Cardiac muscle cell (in vitro differentiated cells and primary cell): Measurements from ENCODE around the gene PAH. TPM values are rescaled to one million over a fixed set of nuclear protein-coding genes. Genes with fewer than 3 reads are reported as not detected.

Experiments used
- DNase-seq, 2 donors: peaks; one replicate each; pipeline versions ENCODE4 v3.0.0 to v3.0.0-alpha.2; 2010 to 2017; ENCODE audit warnings: low read depth in 1 of 2, low spot score in 1 of 2
- H3K27ac ChIP-seq: fragments of 200-600 bp; sonication (generic); 2 replicates; pipeline ENCODE4 v1.5.1; 2016
- H3K27me3 ChIP-seq: fragments of 200-600 bp; sonication (generic); 2 replicates; pipeline ENCODE4 v1.6.0; 2016; ENCODE audit warnings: control low read depth
- H3K36me3 ChIP-seq: fragments of 200-600 bp; sonication (generic); 2 replicates; pipeline ENCODE4 v1.5.1; 2016; ENCODE audit warnings: control low read depth
- H3K4me1 ChIP-seq: fragments of 200-600 bp; sonication (generic); 2 replicates; pipeline ENCODE4 v1.8.1; 2017; ENCODE audit warnings: low read depth, mild to moderate bottlenecking, mixed run types
- H3K4me3 ChIP-seq: fragments of 200-600 bp; sonication (generic); 2 replicates; pipeline ENCODE4 v1.5.1; 2016; ENCODE audit warnings: mild to moderate bottlenecking
- H3K9me3 ChIP-seq: fragments of 200-600 bp; sonication (generic); 2 replicates; pipeline ENCODE4 v1.5.1; 2017; ENCODE audit warnings: low read depth, mild to moderate bottlenecking, control low read depth
- polyA plus RNA-seq: library from polyadenylated mRNA; unstranded; fragments of >200 nt; fragmentation: Nextera tagmentation; extraction: Ambion mirVana; gene quantifications from 2 replicates; pipeline ENCODE4 v1.2.1, GENCODE V29; 2016
- total RNA-seq: library from RNA; depleted of rRNA; stranded (reverse); fragments of >200 nt; gene quantifications from 2 replicates; pipeline ENCODE4 v1.2.3, GENCODE V29; 2016
- TF ChIP-seq, protein P1 (sequence below): IDR thresholded peaks from 2 replicates; pipeline ENCODE4 v1.5.1; 2012; ENCODE audit warnings: low read depth, mild to moderate bottlenecking, low read length

PAH gene
- total and polyA plus RNA-seq, 2 experiments from 2014 or later: 0.18 TPM; not detected in 1

DNA sequence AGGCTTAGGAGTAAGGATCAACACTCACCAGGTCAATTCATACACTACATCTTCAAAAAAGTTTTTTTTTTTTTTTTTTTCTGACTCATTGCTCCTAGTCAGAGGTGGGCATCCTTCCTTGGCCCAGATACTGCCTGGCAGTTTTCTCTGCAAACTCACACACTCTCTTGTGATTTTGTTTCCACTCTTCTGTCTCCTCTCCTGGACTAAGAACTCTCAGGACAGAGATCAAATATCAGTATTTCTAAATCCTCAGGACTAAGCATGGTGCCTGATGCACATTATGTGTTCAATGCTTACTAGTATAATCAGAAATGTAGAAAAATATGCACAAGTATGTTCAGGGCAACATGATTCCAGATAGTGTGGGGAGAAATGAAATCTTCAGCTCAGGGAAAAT, 10.2 kb upstream of the PAH start:
- DNase-seq: no peak
- Histone ChIP-seq H3K4me3 (no peak overlapping the region), H3K27me3 (peaks cover 5% of the 10 kb centered on the region), H3K27ac (no peak overlapping the region), H3K36me3 (no peaks in the 10 kb centered on the region), H3K4me1 (no peaks in the 10 kb centered on the region), H3K9me3 (no peaks in the 10 kb centered on the region)
- TF ChIP-seq, protein P1, sequence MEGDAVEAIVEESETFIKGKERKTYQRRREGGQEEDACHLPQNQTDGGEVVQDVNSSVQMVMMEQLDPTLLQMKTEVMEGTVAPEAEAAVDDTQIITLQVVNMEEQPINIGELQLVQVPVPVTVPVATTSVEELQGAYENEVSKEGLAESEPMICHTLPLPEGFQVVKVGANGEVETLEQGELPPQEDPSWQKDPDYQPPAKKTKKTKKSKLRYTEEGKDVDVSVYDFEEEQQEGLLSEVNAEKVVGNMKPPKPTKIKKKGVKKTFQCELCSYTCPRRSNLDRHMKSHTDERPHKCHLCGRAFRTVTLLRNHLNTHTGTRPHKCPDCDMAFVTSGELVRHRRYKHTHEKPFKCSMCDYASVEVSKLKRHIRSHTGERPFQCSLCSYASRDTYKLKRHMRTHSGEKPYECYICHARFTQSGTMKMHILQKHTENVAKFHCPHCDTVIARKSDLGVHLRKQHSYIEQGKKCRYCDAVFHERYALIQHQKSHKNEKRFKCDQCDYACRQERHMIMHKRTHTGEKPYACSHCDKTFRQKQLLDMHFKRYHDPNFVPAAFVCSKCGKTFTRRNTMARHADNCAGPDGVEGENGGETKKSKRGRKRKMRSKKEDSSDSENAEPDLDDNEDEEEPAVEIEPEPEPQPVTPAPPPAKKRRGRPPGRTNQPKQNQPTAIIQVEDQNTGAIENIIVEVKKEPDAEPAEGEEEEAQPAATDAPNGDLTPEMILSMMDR: no peak

DNA sequence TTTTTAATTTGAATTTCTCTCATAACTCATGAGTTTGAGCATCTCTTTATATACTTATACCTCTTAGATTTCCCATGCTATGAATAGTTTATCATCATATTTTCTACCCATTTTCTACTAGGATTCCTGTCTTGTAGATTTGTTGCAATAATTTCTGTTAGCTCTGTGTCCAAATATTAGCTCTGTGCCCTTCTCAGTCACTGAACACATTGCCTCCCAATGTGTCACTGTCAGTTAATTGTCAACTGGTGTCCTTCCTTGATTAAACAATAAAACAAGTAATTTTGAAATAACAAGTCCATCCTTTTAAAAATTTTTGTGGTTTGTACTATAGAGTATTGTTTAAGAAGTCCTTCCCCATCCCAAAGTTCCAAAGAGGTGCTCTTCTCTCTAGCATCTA, 4.2 kb upstream of the PAH start:
- Histone ChIP-seq H3K4me3 (no peak overlapping the region), H3K9me3 (no peaks in the 10 kb centered on the region), H3K4me1 (no peaks in the 10 kb centered on the region), H3K27me3 (peaks cover 27% of the 10 kb centered on the region), H3K27ac (no peak overlapping the region), H3K36me3 (no peaks in the 10 kb centered on the region)
- no peak for DNase-seq
- TF ChIP-seq, protein P1: no peak

DNA sequence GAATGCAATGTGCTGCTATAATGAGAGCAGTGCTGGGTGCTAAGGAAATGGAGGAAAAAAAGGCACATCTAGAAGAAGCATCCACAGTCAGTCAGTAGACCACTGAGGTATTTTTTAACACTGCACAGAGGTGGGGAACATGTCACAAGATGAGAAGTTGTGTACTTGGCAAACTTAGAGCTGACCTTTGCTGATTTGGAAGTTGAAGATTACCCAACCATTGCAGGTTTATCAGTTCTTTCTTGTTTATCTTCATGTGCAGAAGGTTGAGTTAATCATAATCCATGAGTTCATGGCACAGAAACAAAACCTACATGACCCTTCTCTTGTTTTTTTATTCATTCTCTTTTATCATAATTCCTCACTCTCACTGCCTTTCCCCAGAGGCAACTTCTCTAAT, 3.2 kb upstream of the PAH start:
- H3K4me1 ChIP-seq: no peaks in the 10 kb centered on the region
- TF ChIP-seq, protein P1: no peak
- H3K4me3 ChIP-seq: no peak overlapping the region
- H3K36me3 ChIP-seq: no peaks in the 10 kb centered on the region
- no peak overlapping the region for H3K27ac ChIP-seq
- H3K9me3 ChIP-seq: no peaks in the 10 kb centered on the region
- DNase-seq: no peak
- H3K27me3 ChIP-seq: peaks cover 32% of the 10 kb centered on the region

GRCh38 chr12:102918840-102919239, 1.8 kb upstream of the PAH start:
- TF ChIP-seq, protein P1: no peak
- Histone ChIP-seq H3K4me3 (no peak overlapping the region), H3K36me3 (no peaks in the 10 kb centered on the region), H3K4me1 (no peaks in the 10 kb centered on the region), H3K9me3 (no peaks in the 10 kb centered on the region), H3K27me3 (peaks cover 39% of the 10 kb centered on the region), H3K27ac (no peak overlapping the region)
- DNase-seq: no peak

- no peaks in the 10 kb centered on the region for H3K36me3 ChIP-seq
- H3K4me1 ChIP-seq: no peaks in the 10 kb centered on the region
- DNase-seq: no peak
- H3K27ac ChIP-seq: no peak overlapping the region
- TF ChIP-seq, protein P1: no peak
- peaks cover 33% of the 10 kb centered on the region for H3K27me3 ChIP-seq
- no peaks in the 10 kb centered on the region for H3K9me3 ChIP-seq
- no peak overlapping the region for H3K4me3 ChIP-seq
These were observed 605 bp downstream of the PAH start for GRCh38 chr12:102916252-102917025.
